CD14-positive monocyte (primary cell): ENCODE measurements around the gene NCF2. TPM values are rescaled to one million over a fixed set of nuclear protein-coding genes. Genes with fewer than 3 reads are reported as not detected.
A peak's percentile ranks its signal among the peaks of the same experiment; 100 is the strongest.

Experiments used
- DNase-seq, 3 donors: peaks; one replicate each; pipeline ENCODE4 v3.0.0-alpha.2; 2011 to 2022
- H2AFZ ChIP-seq: 2 replicates; pipeline ENCODE4 v1.6.0; 2012; ENCODE audit warnings: mild to moderate bottlenecking, low read depth, low read length, inconsistent platforms; ENCODE audit not compliant: insufficient read depth, poor library complexity, severe bottlenecking
- H3K27ac ChIP-seq, 2 donors: 1 replicate in 1 of 2; 2 replicates in 1 of 2; pipeline ENCODE4 v1.5.1; 2012 to 2013; ENCODE audit warnings: low read length in 2 of 2, control low read depth in 1 of 2, inconsistent platforms in 1 of 2, low read depth in 1 of 2, mild to moderate bottlenecking in 1 of 2
- H3K27me3 ChIP-seq, 2 donors: one replicate each; pipeline versions ENCODE4 v1.6.0 to v1.6.1; 2011 to 2013; ENCODE audit warnings: low read length in 2 of 2; ENCODE audit not compliant: control insufficient read depth in 2 of 2, insufficient read depth in 2 of 2
- H3K36me3 ChIP-seq, 2 donors: replicated peaks in 1 of 2; 1 replicate in 1 of 2; 2 replicates in 1 of 2; pipeline versions ENCODE4 v1.5.1 to v1.6.1; 2012 to 2013; ENCODE audit warnings: low read length in 2 of 2, control low read depth in 1 of 2, inconsistent platforms in 1 of 2, mild to moderate bottlenecking in 1 of 2; ENCODE audit not compliant: insufficient read depth in 2 of 2, control insufficient read depth in 1 of 2
- H3K4me1 ChIP-seq, 2 donors: 1 replicate in 1 of 2; 2 replicates in 1 of 2; pipeline versions ENCODE4 v1.5.1 to v1.6.1; 2012 to 2013; ENCODE audit warnings: low read length in 2 of 2, control low read depth in 1 of 2, inconsistent platforms in 1 of 2, mild to moderate bottlenecking in 1 of 2, moderate library complexity in 1 of 2; ENCODE audit not compliant: insufficient read depth in 2 of 2, control insufficient read depth in 1 of 2
- H3K4me2 ChIP-seq: replicated peaks from 2 replicates; pipeline ENCODE3; 2012; ENCODE audit warnings: low read length, moderate library complexity, mild to moderate bottlenecking; ENCODE audit not compliant: poor library complexity, severe bottlenecking; ENCODE audit errors: extremely low read depth
- H3K4me3 ChIP-seq, 3 experiments: fragments of 200-600 bp in 1 of 3; sonication (generic) in 1 of 3; replicated peaks in 1 of 3; 1 replicate in 2 of 3; 2 replicates in 1 of 3; pipeline ENCODE4 v1.5.1; 2011 to 2013; ENCODE audit warnings: low read length in 3 of 3, mild to moderate bottlenecking in 3 of 3, control low read depth in 2 of 3, low read depth in 2 of 3, inconsistent platforms in 1 of 3, moderate library complexity in 1 of 3
- H3K79me2 ChIP-seq: 2 replicates; pipeline ENCODE4 v1.6.0; 2012; ENCODE audit warnings: mild to moderate bottlenecking, control low read depth, inconsistent platforms, low read length, moderate library complexity; ENCODE audit not compliant: insufficient read depth
- H3K9ac ChIP-seq: 2 replicates; pipeline ENCODE4 v1.6.0; 2017; ENCODE audit warnings: low read length, mild to moderate bottlenecking; ENCODE audit not compliant: insufficient read depth, poor library complexity, severe bottlenecking
- H3K9me3 ChIP-seq, 2 donors: replicated peaks in 1 of 2; 1 replicate in 1 of 2; 2 replicates in 1 of 2; pipeline versions ENCODE4 v1.5.1 to v1.6.1; 2012 to 2013; ENCODE audit warnings: low read length in 2 of 2, control low read depth in 1 of 2; ENCODE audit not compliant: control insufficient read depth in 1 of 2, insufficient read depth in 1 of 2
- H4K20me1 ChIP-seq: 2 replicates; pipeline ENCODE4 v1.6.0; 2012; ENCODE audit warnings: mild to moderate bottlenecking, low read length, control low read depth, moderate library complexity; ENCODE audit not compliant: insufficient read depth
- H3K27ac Mint-ChIP-seq, 7 donors: one replicate each; pipeline ENCODE4 v1.8.0; 2020; ENCODE audit warnings: mild to moderate bottlenecking in 7 of 7, mixed read lengths in 7 of 7, moderate library complexity in 6 of 7, inconsistent platforms in 2 of 7
- H3K27me3 Mint-ChIP-seq, 3 donors: one replicate each; pipeline ENCODE4 v1.8.0; 2021 to 2022; ENCODE audit warnings: low read depth in 3 of 3, mild to moderate bottlenecking in 3 of 3, mixed read lengths in 3 of 3, moderate library complexity in 3 of 3, inconsistent platforms in 1 of 3
- H3K36me3 Mint-ChIP-seq, 2 donors: one replicate each; pipeline ENCODE4 v1.8.0; 2020; ENCODE audit warnings: mixed read lengths in 2 of 2, inconsistent platforms in 1 of 2, mild to moderate bottlenecking in 1 of 2
- H3K4me1 Mint-ChIP-seq: one replicate; pipeline ENCODE4 v1.8.0; 2020; ENCODE audit warnings: mild to moderate bottlenecking, mixed read lengths
- H3K4me3 Mint-ChIP-seq, 2 donors: one replicate each; pipeline ENCODE4 v1.8.0; 2020; ENCODE audit warnings: mild to moderate bottlenecking in 2 of 2, mixed read lengths in 2 of 2, moderate library complexity in 1 of 2
- H3K9me3 Mint-ChIP-seq, 7 donors: one replicate each; pipeline ENCODE4 v1.8.0; 2020 to 2022; ENCODE audit warnings: mixed read lengths in 7 of 7, mild to moderate bottlenecking in 6 of 7, moderate library complexity in 6 of 7, inconsistent platforms in 2 of 7
- CTCF ChIP-seq: fragments of 200-600 bp; IDR thresholded peaks from one replicate; pipeline ENCODE4 v1.8.0; 2022; ENCODE audit warnings: antibody characterized with exemption, mild to moderate bottlenecking
- WGBS: methylation state at CpG from one replicate; pipeline ENCODE4 v1.1.5; 2013; ENCODE audit warnings: missing lambda C conversion rate; ENCODE audit not compliant: insufficient coverage; 5-methylcytosine and 5-hydroxymethylcytosine counted together
- intact Hi-C, 2 donors: fragments of 100-400 bp; cut with micrococcal nuclease; formaldehyde crosslinking; loops; one replicate each; pipeline versions ENCODE4 v1.15.0 to v1.15.1; 2023
- polyA plus RNA-seq, 3 donors: library from polyadenylated mRNA; depleted of rRNA in 1 of 3; unstranded in 2 of 3; stranded (reverse) in 1 of 3; fragments of 300-500 nt in 2 of 3; fragments of >200 nt in 1 of 3; fragmentation: Illumina TruSeq in 2 of 3; gene quantifications; 1 replicate in 2 of 3; 2 replicates in 1 of 3; pipeline ENCODE4 v1.2.3, GENCODE V29; 2012 to 2021

The NCF2 gene
- polyA plus RNA-seq, 3 donors: 509 to 697 (median 557) TPM

- Histone ChIP-seq H2AFZ (no peak overlapping the region), H3K9me3 (no peaks in the 10 kb centered on the region), H3K79me2 (peaks cover 26% of the 10 kb centered on the region), H3K4me1 (peaks cover 46% of the 10 kb centered on the region in 2 donors), H4K20me1 (no peaks in the 10 kb centered on the region), H3K4me2 (no peak overlapping the region), H3K4me3 (no peak overlapping the region), H3K9ac (no peak overlapping the region), H3K27me3 (no peaks in the 10 kb centered on the region), H3K27ac (no peak overlapping the region), H3K36me3 (no peaks in the 10 kb centered on the region)
- H3K27me3 Mint-ChIP-seq: peaks cover 0 to 5% (median 2%) of the 10 kb centered on the region in 3 donors
- no peak for DNase-seq
- no peak for TF ChIP-seq CTCF
- no peak overlapping the region for H3K27ac Mint-ChIP-seq
- H3K4me3 Mint-ChIP-seq: no peak overlapping the region
- WGBS: no CpG with 5 or more reads among the region's 2 CpGs
- peaks cover 0 to 5% (median 0%) of the 10 kb centered on the region in 7 donors for H3K9me3 Mint-ChIP-seq
- H3K36me3 Mint-ChIP-seq: peaks cover 7 to 10% of the 10 kb centered on the region in 2 donors
- intact Hi-C loops: loop anchor here in 1 of 2 donors (5.0 kb wide), 1 partner anchor 34 kb away; no protein-coding TSS in a partner anchor
- H3K4me1 Mint-ChIP-seq: peaks cover 51% of the 10 kb centered on the region
Observed at GRCh38 chr1:183611021-183611420, 20.8 kb upstream of the NCF2 start.

GRCh38 chr1:183609759-183610452, 19.6 kb upstream of the NCF2 start:
- H2AFZ ChIP-seq: peak overlapping the region; percentile 43
- H4K20me1 ChIP-seq: no peaks in the 10 kb centered on the region
- peaks cover 7 to 10% of the 10 kb centered on the region in 2 donors for H3K36me3 Mint-ChIP-seq
- intact Hi-C loops: loop anchor here in 1 of 2 donors (5.0 kb wide), 1 partner anchor 33 kb away; no protein-coding TSS in a partner anchor
- H3K36me3 ChIP-seq: no peaks in the 10 kb centered on the region
- peak overlapping the region in 1 of 2 donors; percentile 26 for H3K4me3 Mint-ChIP-seq
- WGBS: no CpG with 5 or more reads among the region's 3 CpGs
- no peaks in the 10 kb centered on the region for H3K27me3 ChIP-seq
- no peak for TF ChIP-seq CTCF
- H3K4me2 ChIP-seq: no peak overlapping the region
- peaks cover 29% of the 10 kb centered on the region for H3K79me2 ChIP-seq
- no peak for DNase-seq
- no peak overlapping the region for H3K4me3 ChIP-seq
- peak overlapping the region; percentile 71 to 98 for H3K27ac ChIP-seq
- H3K27ac Mint-ChIP-seq: peak overlapping the region; percentile 91 to 99 (median 98)
- peaks cover 0 to 5% (median 2%) of the 10 kb centered on the region in 3 donors for H3K27me3 Mint-ChIP-seq
- H3K9me3 ChIP-seq: no peaks in the 10 kb centered on the region
- H3K4me1 Mint-ChIP-seq: peaks cover 57% of the 10 kb centered on the region
- H3K9me3 Mint-ChIP-seq: peaks cover 0 to 5% (median 0%) of the 10 kb centered on the region in 7 donors
- no peak overlapping the region for H3K9ac ChIP-seq
- peaks cover 57 to 58% of the 10 kb centered on the region in 2 donors for H3K4me1 ChIP-seq
